LNCaP clone FGC (cell line): Measurements from ENCODE around the gene CD300E.

Experiments
- DNase-seq: peaks from one replicate; pipeline ENCODE4 v3.0.0-alpha.2; 2011; ENCODE audit warnings: low read depth
- H3K4me3 ChIP-seq: 2 replicates; pipeline ENCODE4 v1.5.1; 2011; ENCODE audit warnings: mild to moderate bottlenecking, low read depth, low read length, control low read depth
- CTCF ChIP-seq: IDR thresholded peaks from 2 replicates; pipeline ENCODE4 v1.5.1; 2012; ENCODE audit warnings: mild to moderate bottlenecking; ENCODE audit not compliant: control insufficient read depth, insufficient read depth; ENCODE audit errors: extremely low read depth

Gene CD300E

GRCh38 chr17:74624131-74624530 is 593 bp upstream of the CD300E start:
- no peak for TF ChIP-seq CTCF
- DNase-seq: no peak
- H3K4me3 ChIP-seq: no peak overlapping the region

GRCh38 chr17:74619077-74619673 is 4.4 kb downstream of the CD300E start:
- DNase-seq: no peak
- no peak overlapping the region for H3K4me3 ChIP-seq
- no peak for TF ChIP-seq CTCF

GRCh38 chr17:74618451-74618850 is 5.1 kb downstream of the CD300E start:
- no peak overlapping the region for H3K4me3 ChIP-seq
- no peak for TF ChIP-seq CTCF
- no peak for DNase-seq

DNA sequence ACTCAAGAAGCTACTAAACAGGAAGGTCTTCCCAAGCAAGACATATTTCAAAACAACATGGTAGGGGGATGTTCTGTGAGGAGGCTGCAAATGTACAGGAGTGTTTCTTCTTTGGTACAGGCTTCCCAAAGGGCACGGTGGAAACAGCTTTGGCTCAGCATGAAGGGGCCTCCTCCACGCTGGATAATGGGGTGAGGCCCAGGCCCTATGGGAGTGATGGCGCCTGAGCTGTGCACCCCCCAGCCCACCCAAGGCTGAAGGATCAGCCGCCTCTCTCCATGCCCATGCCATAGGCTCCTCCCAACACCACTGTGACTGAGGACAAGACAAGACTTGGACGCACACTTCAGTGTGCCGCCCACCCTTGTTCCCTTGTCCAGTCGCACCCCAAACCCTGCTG is 6.8 kb downstream of the CD300E start:
- DNase-seq: no peak
- no peak for TF ChIP-seq CTCF
- no peak overlapping the region for H3K4me3 ChIP-seq

DNA sequence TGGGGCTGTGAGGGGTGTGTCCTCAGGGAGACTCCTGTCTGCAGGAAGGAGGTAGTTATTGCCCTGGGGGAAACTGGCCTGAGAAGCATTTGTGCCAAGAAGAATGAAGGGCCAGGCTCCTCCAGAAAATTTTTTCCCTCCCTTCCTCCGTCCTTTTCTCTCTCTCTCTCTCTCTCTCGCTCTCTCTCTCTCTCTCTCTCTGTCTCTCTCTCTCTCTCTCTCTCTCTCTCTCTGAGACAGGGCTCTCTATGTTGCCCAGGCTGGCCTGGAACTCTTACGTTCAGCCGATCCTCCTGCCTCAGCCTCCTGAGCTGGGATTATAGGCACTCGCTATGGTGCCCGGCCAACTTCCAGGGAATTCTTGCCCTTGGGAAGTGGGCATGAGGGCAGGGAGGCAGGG is 11.5 kb downstream of the CD300E start:
- TF ChIP-seq CTCF: no peak
- H3K4me3 ChIP-seq: no peak overlapping the region
- DNase-seq: no peak

DNA sequence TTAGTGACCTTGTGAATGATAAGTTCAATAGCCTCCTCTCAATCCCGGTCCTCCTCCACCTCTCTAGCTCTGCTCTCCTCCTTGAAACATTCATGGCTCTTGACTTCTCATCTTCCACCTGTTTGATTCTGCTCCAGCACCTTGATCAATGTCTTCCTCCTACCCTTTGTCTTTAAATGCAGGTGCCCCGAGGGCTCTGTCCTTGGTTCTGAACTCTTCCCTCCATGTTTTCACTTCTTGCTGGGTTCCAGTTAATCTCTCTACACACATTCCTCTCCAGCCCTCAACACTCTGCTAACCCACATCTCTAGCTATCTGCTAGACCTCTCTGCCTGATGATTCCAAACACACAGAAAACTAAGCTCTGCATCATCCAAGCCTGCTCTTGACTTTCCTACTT is 13.4 kb downstream of the CD300E start:
- H3K4me3 ChIP-seq: no peak overlapping the region
- TF ChIP-seq CTCF: no peak
- no peak for DNase-seq

DNA sequence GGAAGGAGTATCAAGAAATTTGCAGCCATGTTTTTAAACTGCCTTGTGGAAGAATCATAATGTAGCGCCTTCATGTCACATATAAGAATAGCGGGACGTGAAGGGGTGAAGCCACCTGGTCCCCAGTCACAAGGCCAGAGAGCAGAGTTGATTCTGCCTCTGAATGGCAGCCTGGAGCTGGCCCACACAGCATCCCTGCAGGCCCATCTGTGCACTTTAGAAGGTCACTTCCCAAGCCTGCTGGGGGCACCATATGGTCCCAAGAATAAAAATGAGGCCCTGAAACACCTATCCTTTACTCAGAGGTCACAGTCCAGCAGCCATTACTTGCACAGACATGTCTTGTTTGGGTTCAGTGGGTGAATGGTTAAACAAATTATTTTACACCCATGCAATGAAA is 15.0 kb downstream of the CD300E start:
- no peak for DNase-seq
- H3K4me3 ChIP-seq: no peak overlapping the region
- no peak for TF ChIP-seq CTCF
